SK-N-SH (cell line): ENCODE results near the gene CPSF6. TPM values are rescaled to one million over a fixed set of nuclear protein-coding genes. Genes with fewer than 3 reads are reported as not detected.

Source experiments
- CTCF ChIA-PET: fragments of 300-600, 350-600 bp; formaldehyde crosslinking; extraction: SDS; loops from one replicate; lab custom pipeline; 2021; lab: Yijun Ruan, JAX
- POLR2A ChIA-PET: fragments of 350-600 bp; sonication (Branson Sonifier 250); formaldehyde crosslinking; extraction: SDS; loops from one replicate; lab custom pipeline; 2020; ENCODE audit warnings: antibody characterized with exemption, inconsistent platforms; lab: Yijun Ruan, JAX
- DNase-seq: peaks from one replicate; pipeline ENCODE4 v3.0.0; 2012
- H2AFZ ChIP-seq: fragments of 200-600 bp; sonication (generic); 2 replicates; pipeline ENCODE4 v1.8.1; 2016; ENCODE audit warnings: antibody characterized with exemption, mild to moderate bottlenecking, low read depth
- H3F3A ChIP-seq: fragments of 200-600 bp; sonication (generic); replicated peaks from 2 replicates; pipeline ENCODE3; 2016; ENCODE audit warnings: antibody characterized with exemption, mild to moderate bottlenecking; ENCODE audit not compliant: insufficient read depth
- H3K27ac ChIP-seq, 2 experiments: fragments of 200-500 bp in 1 of 2; fragments of 200-600 bp in 1 of 2; sonication (Bioruptor generic) in 1 of 2; sonication (generic), shearing (Covaris generic) in 1 of 2; 2 replicates each; pipeline versions ENCODE4 v1.5.1 to v1.6.1; 2014 to 2016; ENCODE audit warnings: low read depth in 2 of 2, inconsistent platforms in 1 of 2, low read length in 1 of 2, mild to moderate bottlenecking in 1 of 2, mixed read lengths in 1 of 2
- H3K27me3 ChIP-seq: fragments of 200-600 bp; sonication (generic), shearing (Covaris generic); 2 replicates; pipeline ENCODE4 v1.6.1; 2016; ENCODE audit warnings: mixed run types; ENCODE audit not compliant: insufficient read depth
- H3K36me3 ChIP-seq, 2 experiments: fragments of 200-500 bp in 1 of 2; fragments of 200-600 bp in 1 of 2; sonication (Bioruptor generic) in 1 of 2; sonication (generic) in 1 of 2; replicated peaks in 1 of 2; 2 replicates each; pipeline versions ENCODE3 to v1.5.1; 2014 to 2016; ENCODE audit warnings: low read length in 1 of 2, mild to moderate bottlenecking in 1 of 2; ENCODE audit not compliant: insufficient read depth in 2 of 2, control insufficient read depth in 1 of 2
- H3K4me1 ChIP-seq, 2 experiments: fragments of 200-500 bp in 1 of 2; fragments of 200-600 bp in 1 of 2; sonication (Bioruptor generic) in 1 of 2; sonication (generic), shearing (Covaris generic) in 1 of 2; 2 replicates each; pipeline versions ENCODE4 v1.5.1 to v1.6.1; 2014 to 2016; ENCODE audit warnings: low read depth in 1 of 2, low read length in 1 of 2, mixed run types in 1 of 2; ENCODE audit not compliant: insufficient read depth in 2 of 2, control insufficient read depth in 1 of 2
- H3K4me2 ChIP-seq: fragments of 200-600 bp; sonication (generic), shearing (Covaris generic); 2 replicates; pipeline ENCODE4 v1.6.1; 2017; ENCODE audit warnings: mixed run types
- H3K4me3 ChIP-seq, 2 experiments: fragments of 200-500 bp in 1 of 2; fragments of 200-600 bp in 1 of 2; sonication (Bioruptor generic) in 1 of 2; sonication (generic), shearing (Covaris generic) in 1 of 2; 2 replicates each; pipeline versions ENCODE4 v1.5.1 to v1.8.1; 2014 to 2016; ENCODE audit warnings: low read depth in 2 of 2, inconsistent platforms in 1 of 2, low read length in 1 of 2, mild to moderate bottlenecking in 1 of 2, mixed read lengths in 1 of 2, moderate library complexity in 1 of 2
- H3K79me2 ChIP-seq: fragments of 200-600 bp; sonication (generic); 2 replicates; pipeline ENCODE4 v1.8.1; 2017; ENCODE audit warnings: mild to moderate bottlenecking; ENCODE audit not compliant: insufficient read depth
- H3K9ac ChIP-seq: fragments of 200-600 bp; sonication (generic); 2 replicates; pipeline ENCODE4 v1.6.1; 2017; ENCODE audit warnings: mixed run types
- H3K9me2 ChIP-seq: fragments of 200-600 bp; sonication (generic); 2 replicates; pipeline ENCODE4 v1.6.1; 2017; ENCODE audit warnings: mixed run types
- H3K9me3 ChIP-seq: fragments of 200-600 bp; sonication (generic); 2 replicates; pipeline ENCODE4 v1.6.1; 2017; ENCODE audit warnings: mixed run types, mild to moderate bottlenecking, moderate library complexity
- H4K20me1 ChIP-seq: fragments of 200-600 bp; sonication (generic); 2 replicates; pipeline ENCODE4 v1.6.1; 2017; ENCODE audit warnings: mild to moderate bottlenecking, mixed run types; ENCODE audit not compliant: insufficient read depth
- ELF1 ChIP-seq: IDR thresholded peaks from 2 replicates; pipeline ENCODE4 v1.4.0; 2012
- EP300 ChIP-seq, 2 experiments: IDR thresholded peaks; 2 replicates each; pipeline versions ENCODE4 v1.4.0 to v1.6.1; 2012; ENCODE audit warnings: borderline replicate concordance in 1 of 2, low read depth in 1 of 2, low read length in 1 of 2
- EZH2phosphoT487 ChIP-seq: fragments of 200-600 bp; sonication (generic); IDR thresholded peaks from 2 replicates; pipeline ENCODE4 v1.6.1; 2017; ENCODE audit warnings: low read depth, mixed run types, mild to moderate bottlenecking, antibody characterized with exemption, moderate library complexity, borderline replicate concordance
- FOXM1 ChIP-seq: IDR thresholded peaks from 2 replicates; pipeline ENCODE4 v1.4.0; 2012; ENCODE audit warnings: low read depth, mild to moderate bottlenecking
- GABPA ChIP-seq: IDR thresholded peaks from 2 replicates; pipeline ENCODE4 v1.4.0; 2012; ENCODE audit warnings: low read depth, mild to moderate bottlenecking
- MEF2A ChIP-seq: IDR thresholded peaks from 2 replicates; pipeline ENCODE4 v1.4.0; 2012; ENCODE audit warnings: low read depth, borderline replicate concordance
- NRF1 ChIP-seq: IDR thresholded peaks from 2 replicates; pipeline ENCODE4 v1.6.1; 2012; ENCODE audit warnings: low read depth, mild to moderate bottlenecking, low read length
- RAD21 ChIP-seq: IDR thresholded peaks from 2 replicates; pipeline ENCODE4 v1.6.1; 2012; ENCODE audit warnings: mild to moderate bottlenecking, low read length
- RCOR1 ChIP-seq: fragments of 150-350 bp; IDR thresholded peaks from 2 replicates; pipeline ENCODE4 v1.6.1; 2017; ENCODE audit warnings: antibody characterized with exemption, low read length
- SIN3A ChIP-seq: IDR thresholded peaks from 2 replicates; pipeline ENCODE4 v1.6.1; 2012; ENCODE audit warnings: low read depth, mild to moderate bottlenecking, low read length, moderate library complexity, borderline replicate concordance
- TAF1 ChIP-seq: IDR thresholded peaks from 2 replicates; pipeline ENCODE4 v1.6.1; 2012; ENCODE audit warnings: low read depth, mild to moderate bottlenecking, low read length, moderate library complexity, borderline replicate concordance
- TEAD4 ChIP-seq: IDR thresholded peaks from 2 replicates; pipeline ENCODE4 v1.4.0; 2012; ENCODE audit warnings: mild to moderate bottlenecking, borderline replicate concordance; ENCODE audit not compliant: insufficient read depth
- WGBS: methylation state at CpG from one replicate; pipeline ENCODE4 v1.1.6; 2017; ENCODE audit warnings: low lambda C conversion rate; 5-methylcytosine and 5-hydroxymethylcytosine counted together
- polyA plus RNA-seq, 3 experiments: library from polyadenylated mRNA; depleted of rRNA; stranded (reverse); fragments of >200 nt; gene quantifications; 2 replicates each; pipeline ENCODE4 v1.2.3, GENCODE V29; 2012
- TF ChIP-seq, protein P1 (sequence below): fragments of 150-350 bp; IDR thresholded peaks from 2 replicates; pipeline ENCODE4 v1.6.1; 2017; ENCODE audit warnings: antibody characterized with exemption, low read length, low read depth, borderline replicate concordance
- TF ChIP-seq, protein P2 (sequence below): IDR thresholded peaks from 2 replicates; pipeline ENCODE4 v1.4.0; 2012; ENCODE audit warnings: low read depth
- TF ChIP-seq, protein P3 (sequence below): fragments of 200-600 bp; sonication (generic); IDR thresholded peaks from 2 replicates; pipeline ENCODE4 v1.6.1; 2017; ENCODE audit warnings: antibody characterized with exemption, mild to moderate bottlenecking, moderate library complexity
- TF ChIP-seq, protein P4 (sequence below): IDR thresholded peaks from 2 replicates; pipeline ENCODE4; 2012

Gene CPSF6
- polyA plus RNA-seq, 1 of the 3 experiments (the other 2 are of a cell fraction), result 84.1 TPM

DNA sequence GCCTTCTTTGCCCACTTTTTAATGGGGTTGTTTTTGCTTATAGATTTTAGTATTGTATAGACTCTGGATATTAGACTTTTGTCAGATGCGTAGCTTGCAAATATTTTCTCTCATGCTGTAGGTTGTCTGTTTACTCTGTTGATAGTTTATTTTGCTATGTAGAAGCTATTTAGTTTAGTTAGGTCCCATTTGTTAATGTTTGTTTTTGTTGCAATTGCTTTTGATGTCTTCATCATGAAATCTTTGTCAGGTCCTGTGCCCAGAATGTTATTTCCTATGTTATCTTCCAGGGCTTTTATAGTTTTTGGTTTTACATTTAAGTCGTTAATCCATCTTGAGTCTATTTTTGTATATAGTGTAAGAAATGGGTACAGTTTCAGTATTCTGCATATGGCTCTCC is 78.9 kb downstream of the CPSF6 start:
- WGBS, result 28% methylated on average over 2 of the region's 2 CpGs
- Histone ChIP-seq H3K9me2 (no peaks in the 10 kb centered on the region), H3K27ac (no peak overlapping the region), H3K9ac (no peak overlapping the region), H3K4me3 (no peak overlapping the region), H3K36me3 (no peaks in the 10 kb centered on the region), H3K27me3 (no peaks in the 10 kb centered on the region), H3K9me3 (no peaks in the 10 kb centered on the region), H3K4me2 (no peak overlapping the region), H3K79me2 (no peaks in the 10 kb centered on the region), H3F3A (no peaks in the 10 kb centered on the region), H2AFZ (no peak overlapping the region), H4K20me1 (no peaks in the 10 kb centered on the region), H3K4me1 (no peaks in the 10 kb centered on the region)
- ChIA-PET CTCF (interaction anchor here (1.4 kb wide), 1 partner anchor 27 kb away, joined by 6 read pairs; no protein-coding TSS in a partner anchor), POLR2A (no interaction called here)
- TF ChIP-seq NRF1 (no peak), FOXM1 (no peak), RAD21 (no peak), RCOR1 (no peak), ELF1 (no peak), TEAD4 (no peak), TAF1 (no peak), EP300 (IDR thresholded peaks at IDR 0.05; ENCODE audit: borderline replicate concordance in 1 of 2, low read depth in 1 of 2, low read length in 1 of 2) (no peak), SIN3A (no peak), MEF2A (no peak), EZH2phosphoT487 (no peak), GABPA (no peak)
- TF ChIP-seq, protein P1, sequence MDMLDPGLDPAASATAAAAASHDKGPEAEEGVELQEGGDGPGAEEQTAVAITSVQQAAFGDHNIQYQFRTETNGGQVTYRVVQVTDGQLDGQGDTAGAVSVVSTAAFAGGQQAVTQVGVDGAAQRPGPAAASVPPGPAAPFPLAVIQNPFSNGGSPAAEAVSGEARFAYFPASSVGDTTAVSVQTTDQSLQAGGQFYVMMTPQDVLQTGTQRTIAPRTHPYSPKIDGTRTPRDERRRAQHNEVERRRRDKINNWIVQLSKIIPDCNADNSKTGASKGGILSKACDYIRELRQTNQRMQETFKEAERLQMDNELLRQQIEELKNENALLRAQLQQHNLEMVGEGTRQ, result no peak
- TF ChIP-seq, protein P2, sequence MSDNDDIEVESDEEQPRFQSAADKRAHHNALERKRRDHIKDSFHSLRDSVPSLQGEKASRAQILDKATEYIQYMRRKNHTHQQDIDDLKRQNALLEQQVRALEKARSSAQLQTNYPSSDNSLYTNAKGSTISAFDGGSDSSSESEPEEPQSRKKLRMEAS, result no peak
- TF ChIP-seq, protein P3, sequence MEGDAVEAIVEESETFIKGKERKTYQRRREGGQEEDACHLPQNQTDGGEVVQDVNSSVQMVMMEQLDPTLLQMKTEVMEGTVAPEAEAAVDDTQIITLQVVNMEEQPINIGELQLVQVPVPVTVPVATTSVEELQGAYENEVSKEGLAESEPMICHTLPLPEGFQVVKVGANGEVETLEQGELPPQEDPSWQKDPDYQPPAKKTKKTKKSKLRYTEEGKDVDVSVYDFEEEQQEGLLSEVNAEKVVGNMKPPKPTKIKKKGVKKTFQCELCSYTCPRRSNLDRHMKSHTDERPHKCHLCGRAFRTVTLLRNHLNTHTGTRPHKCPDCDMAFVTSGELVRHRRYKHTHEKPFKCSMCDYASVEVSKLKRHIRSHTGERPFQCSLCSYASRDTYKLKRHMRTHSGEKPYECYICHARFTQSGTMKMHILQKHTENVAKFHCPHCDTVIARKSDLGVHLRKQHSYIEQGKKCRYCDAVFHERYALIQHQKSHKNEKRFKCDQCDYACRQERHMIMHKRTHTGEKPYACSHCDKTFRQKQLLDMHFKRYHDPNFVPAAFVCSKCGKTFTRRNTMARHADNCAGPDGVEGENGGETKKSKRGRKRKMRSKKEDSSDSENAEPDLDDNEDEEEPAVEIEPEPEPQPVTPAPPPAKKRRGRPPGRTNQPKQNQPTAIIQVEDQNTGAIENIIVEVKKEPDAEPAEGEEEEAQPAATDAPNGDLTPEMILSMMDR, result no peak
- TF ChIP-seq, protein P4, sequence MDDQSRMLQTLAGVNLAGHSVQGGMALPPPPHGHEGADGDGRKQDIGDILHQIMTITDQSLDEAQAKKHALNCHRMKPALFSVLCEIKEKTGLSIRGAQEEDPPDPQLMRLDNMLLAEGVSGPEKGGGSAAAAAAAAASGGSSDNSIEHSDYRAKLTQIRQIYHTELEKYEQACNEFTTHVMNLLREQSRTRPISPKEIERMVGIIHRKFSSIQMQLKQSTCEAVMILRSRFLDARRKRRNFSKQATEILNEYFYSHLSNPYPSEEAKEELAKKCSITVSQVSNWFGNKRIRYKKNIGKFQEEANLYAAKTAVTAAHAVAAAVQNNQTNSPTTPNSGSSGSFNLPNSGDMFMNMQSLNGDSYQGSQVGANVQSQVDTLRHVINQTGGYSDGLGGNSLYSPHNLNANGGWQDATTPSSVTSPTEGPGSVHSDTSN, result no peak
- DNase-seq, result no peak
